Measurements from ENCODE around the gene STK25. TPM values are rescaled to one million over a fixed set of nuclear protein-coding genes. Genes with fewer than 3 reads are reported as not detected.

Gene STK25
- total and polyA plus RNA-seq, 2 donors (not counting 1 experiment from before 2014, with no cell fraction given), result 183 to 378 TPM

DNA sequence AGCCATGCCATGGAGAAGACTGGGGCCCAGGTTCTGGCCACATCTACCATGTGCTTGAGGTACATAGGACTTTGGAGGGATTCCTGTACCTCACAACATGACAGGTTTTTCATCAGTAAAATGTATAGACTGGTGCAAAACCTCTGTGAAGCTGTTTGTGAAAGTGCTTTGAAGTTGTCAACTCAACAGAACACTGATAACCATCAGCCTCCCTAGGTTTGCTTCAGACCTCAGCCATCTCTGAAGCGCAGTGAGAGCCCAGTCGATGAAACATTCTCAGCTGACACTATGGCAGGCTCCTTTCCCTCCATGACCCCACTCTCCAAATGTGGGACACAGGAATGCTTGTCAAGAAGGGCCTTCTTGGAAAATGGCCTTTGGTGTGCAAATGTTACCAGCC is 38.6 kb downstream of the STK25 start:
- Histone ChIP-seq H3K4me2 (replicated peaks; ENCODE audit: low read depth, low read length, poor library complexity, severe bottlenecking) (no peak overlapping the region), H3K4me1 (ENCODE audit: control insufficient read depth in 2 of 2, insufficient read depth in 2 of 2, low read length in 2 of 2) (no peaks in the 10 kb centered on the region), H3K9ac (ENCODE audit: low read length) (no peak overlapping the region), H3K27ac (ENCODE audit: low read length in 2 of 2) (no peak overlapping the region), H3K36me3 (replicated peaks in 1 of 2; ENCODE audit: control extremely low read depth in 1 of 2, control insufficient read depth in 1 of 2, extremely low read depth in 1 of 2, insufficient read depth in 2 of 2, low read length in 1 of 2) (peaks cover 0 to 10% of the 10 kb centered on the region in 2 experiments), H3K79me2 (ENCODE audit: control insufficient read depth, insufficient read depth, low read length) (no peaks in the 10 kb centered on the region), H3K4me3 (ENCODE audit: control extremely low read depth in 1 of 5, extremely low read depth in 1 of 5, insufficient read depth in 1 of 5, low read depth in 2 of 5, low read length in 4 of 5) (no peak overlapping the region), H2AFZ (ENCODE audit: insufficient read depth, low read depth, low read length, poor library complexity, severe bottlenecking) (no peak overlapping the region), H3K27me3 (replicated peaks in 1 of 4; ENCODE audit: control extremely low read depth in 1 of 4, control insufficient read depth in 3 of 4, insufficient read depth in 4 of 4, low read length in 3 of 4) (no peaks in the 10 kb centered on the region), H3K9me3 (ENCODE audit: control extremely low read depth in 1 of 3, control insufficient read depth in 2 of 3, insufficient read depth in 1 of 3, low read length in 2 of 3) (no peaks in the 10 kb centered on the region), H4K20me1 (ENCODE audit: control insufficient read depth, insufficient read depth, low read length, poor library complexity, severe bottlenecking) (peaks cover 11% of the 10 kb centered on the region)
- H3K27ac Mint-ChIP-seq, result no peak overlapping the region
- ChIA-PET CTCF (no interaction called here), POLR2A (no interaction called here)
- 100% methylated on average over 2 of the region's 2 CpGs for WGBS (ENCODE audit: insufficient coverage)
- intact Hi-C loops (cut with micrococcal nuclease), result no loop called here
- H3K27me3 Mint-ChIP-seq, result no peaks in the 10 kb centered on the region
- H3K9me3 Mint-ChIP-seq (ENCODE audit: insufficient read depth), result no peaks in the 10 kb centered on the region
- TF ChIP-seq, protein P1, sequence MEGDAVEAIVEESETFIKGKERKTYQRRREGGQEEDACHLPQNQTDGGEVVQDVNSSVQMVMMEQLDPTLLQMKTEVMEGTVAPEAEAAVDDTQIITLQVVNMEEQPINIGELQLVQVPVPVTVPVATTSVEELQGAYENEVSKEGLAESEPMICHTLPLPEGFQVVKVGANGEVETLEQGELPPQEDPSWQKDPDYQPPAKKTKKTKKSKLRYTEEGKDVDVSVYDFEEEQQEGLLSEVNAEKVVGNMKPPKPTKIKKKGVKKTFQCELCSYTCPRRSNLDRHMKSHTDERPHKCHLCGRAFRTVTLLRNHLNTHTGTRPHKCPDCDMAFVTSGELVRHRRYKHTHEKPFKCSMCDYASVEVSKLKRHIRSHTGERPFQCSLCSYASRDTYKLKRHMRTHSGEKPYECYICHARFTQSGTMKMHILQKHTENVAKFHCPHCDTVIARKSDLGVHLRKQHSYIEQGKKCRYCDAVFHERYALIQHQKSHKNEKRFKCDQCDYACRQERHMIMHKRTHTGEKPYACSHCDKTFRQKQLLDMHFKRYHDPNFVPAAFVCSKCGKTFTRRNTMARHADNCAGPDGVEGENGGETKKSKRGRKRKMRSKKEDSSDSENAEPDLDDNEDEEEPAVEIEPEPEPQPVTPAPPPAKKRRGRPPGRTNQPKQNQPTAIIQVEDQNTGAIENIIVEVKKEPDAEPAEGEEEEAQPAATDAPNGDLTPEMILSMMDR (IDR thresholded peaks at IDR 0.05), result no peak
- TF ChIP-seq EZH2 (IDR thresholded peaks at IDR 0.05; ENCODE audit: borderline replicate concordance, insufficient read depth, low read depth, low read length, poor library complexity, severe bottlenecking), result no peak
- DNase-seq (no peak), ATAC-seq (ENCODE audit: low read depth) (no peak)
- no peaks in the 10 kb centered on the region for H3K4me1 Mint-ChIP-seq
- no peak overlapping the region for H3K4me3 Mint-ChIP-seq

DNA sequence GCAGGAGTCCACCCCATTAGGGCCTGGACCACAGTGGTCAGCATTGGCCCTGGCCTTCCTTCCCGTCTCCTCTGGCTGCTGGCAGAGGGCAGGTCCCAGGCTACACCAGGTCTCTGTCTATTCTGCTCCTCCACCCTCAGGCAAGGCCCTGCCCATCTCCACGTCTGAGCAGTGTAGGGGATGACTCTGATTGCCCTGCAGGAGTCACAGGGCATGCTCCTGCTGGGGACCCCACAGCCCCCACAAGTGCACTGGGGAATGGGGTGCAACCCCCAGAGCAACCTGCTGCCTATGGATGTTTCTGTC is 40.0 kb downstream of the STK25 start:
- Histone ChIP-seq H3K79me2 (ENCODE audit: control insufficient read depth, insufficient read depth, low read length) (no peaks in the 10 kb centered on the region), H3K9ac (ENCODE audit: low read length) (no peak overlapping the region), H2AFZ (ENCODE audit: insufficient read depth, low read depth, low read length, poor library complexity, severe bottlenecking) (no peak overlapping the region), H3K4me2 (replicated peaks; ENCODE audit: low read depth, low read length, poor library complexity, severe bottlenecking) (no peak overlapping the region), H3K9me3 (ENCODE audit: control extremely low read depth in 1 of 3, control insufficient read depth in 2 of 3, insufficient read depth in 1 of 3, low read length in 2 of 3) (no peaks in the 10 kb centered on the region), H3K27ac (ENCODE audit: low read length in 2 of 2) (no peak overlapping the region), H3K36me3 (replicated peaks in 1 of 2; ENCODE audit: control extremely low read depth in 1 of 2, control insufficient read depth in 1 of 2, extremely low read depth in 1 of 2, insufficient read depth in 2 of 2, low read length in 1 of 2) (peaks cover 0 to 9% of the 10 kb centered on the region in 2 experiments), H4K20me1 (ENCODE audit: control insufficient read depth, insufficient read depth, low read length, poor library complexity, severe bottlenecking) (peaks cover 8% of the 10 kb centered on the region), H3K27me3 (replicated peaks in 1 of 4; ENCODE audit: control extremely low read depth in 1 of 4, control insufficient read depth in 3 of 4, insufficient read depth in 4 of 4, low read length in 3 of 4) (no peaks in the 10 kb centered on the region), H3K4me1 (ENCODE audit: control insufficient read depth in 2 of 2, insufficient read depth in 2 of 2, low read length in 2 of 2) (no peaks in the 10 kb centered on the region), H3K4me3 (ENCODE audit: control extremely low read depth in 1 of 5, extremely low read depth in 1 of 5, insufficient read depth in 1 of 5, low read depth in 2 of 5, low read length in 4 of 5) (no peak overlapping the region)
- ChIA-PET CTCF (no interaction called here), POLR2A (no interaction called here)
- no peak for ATAC-seq (ENCODE audit: low read depth)
- TF ChIP-seq, protein P1 (IDR thresholded peaks at IDR 0.05), result no peak
- no peak for TF ChIP-seq EZH2 (IDR thresholded peaks at IDR 0.05; ENCODE audit: borderline replicate concordance, insufficient read depth, low read depth, low read length, poor library complexity, severe bottlenecking)
- Mint-ChIP-seq H3K4me1 (no peaks in the 10 kb centered on the region), H3K27ac (no peak overlapping the region), H3K9me3 (ENCODE audit: insufficient read depth) (no peaks in the 10 kb centered on the region), H3K4me3 (no peak overlapping the region), H3K27me3 (no peaks in the 10 kb centered on the region)
- 95% methylated on average over 2 of the region's 2 CpGs for WGBS (ENCODE audit: insufficient coverage)
- no peak for DNase-seq
- intact Hi-C loops (cut with micrococcal nuclease), result no loop called here
